ENCODE data around the gene OTOA.
A peak's percentile ranks its signal among the peaks of the same experiment; 100 is the strongest.

OTOA gene

DNA sequence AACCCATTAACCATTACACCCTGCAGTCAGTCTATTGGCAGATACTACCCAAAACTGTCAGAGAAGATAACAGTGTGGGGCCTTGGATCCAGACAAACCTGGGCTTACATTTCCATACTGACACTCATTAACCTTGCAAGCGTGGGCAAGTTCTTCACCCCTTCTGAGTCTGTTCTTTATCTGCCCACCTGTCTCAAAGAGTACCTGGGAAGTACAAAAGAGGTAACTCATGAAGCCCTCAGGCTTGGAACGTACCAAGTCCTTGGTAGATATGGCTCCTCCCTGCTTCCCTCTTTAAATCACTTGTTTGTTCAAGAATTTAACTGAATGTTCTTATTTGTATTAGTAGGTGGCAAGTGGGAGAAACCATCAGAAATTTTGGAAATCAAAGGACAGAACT is 8.9 kb upstream of the OTOA start:
- Histone ChIP-seq H3K27ac (ENCODE audit: low read length) (no peak overlapping the region), H3K4me3 (ENCODE audit: low read depth in 1 of 2, low read length in 2 of 2) (no peak overlapping the region), H4K20me1 (ENCODE audit: insufficient read depth, low read length) (no peaks in the 10 kb centered on the region; the same call in 1 of the 2 replicates), H3K4me2 (ENCODE audit: insufficient read depth, low read length) (no peak overlapping the region), H2AFZ (ENCODE audit: low read depth, low read length) (no peak overlapping the region), H3K9ac (ENCODE audit: low read depth, low read length) (no peak overlapping the region), H3K9me3 (ENCODE audit: insufficient read depth, low read length, severe bottlenecking) (no peaks in the 10 kb centered on the region), H3K36me3 (ENCODE audit: insufficient read depth, low read length) (peaks cover 39% of the 10 kb centered on the region), H3K4me1 (ENCODE audit: insufficient read depth, low read length) (peaks cover 7% of the 10 kb centered on the region; the same call in 1 of the 2 replicates), H3K27me3 (ENCODE audit: insufficient read depth, low read length, poor library complexity) (no peaks in the 10 kb centered on the region), H3K79me2 (ENCODE audit: insufficient read depth, low read length) (peaks cover 4% of the 10 kb centered on the region; the same call in 1 of the 2 replicates)
- no peak for ATAC-seq (ENCODE audit: insufficient read depth, low read depth)
- no peak for DNase-seq
- TF ChIP-seq, protein P1, sequence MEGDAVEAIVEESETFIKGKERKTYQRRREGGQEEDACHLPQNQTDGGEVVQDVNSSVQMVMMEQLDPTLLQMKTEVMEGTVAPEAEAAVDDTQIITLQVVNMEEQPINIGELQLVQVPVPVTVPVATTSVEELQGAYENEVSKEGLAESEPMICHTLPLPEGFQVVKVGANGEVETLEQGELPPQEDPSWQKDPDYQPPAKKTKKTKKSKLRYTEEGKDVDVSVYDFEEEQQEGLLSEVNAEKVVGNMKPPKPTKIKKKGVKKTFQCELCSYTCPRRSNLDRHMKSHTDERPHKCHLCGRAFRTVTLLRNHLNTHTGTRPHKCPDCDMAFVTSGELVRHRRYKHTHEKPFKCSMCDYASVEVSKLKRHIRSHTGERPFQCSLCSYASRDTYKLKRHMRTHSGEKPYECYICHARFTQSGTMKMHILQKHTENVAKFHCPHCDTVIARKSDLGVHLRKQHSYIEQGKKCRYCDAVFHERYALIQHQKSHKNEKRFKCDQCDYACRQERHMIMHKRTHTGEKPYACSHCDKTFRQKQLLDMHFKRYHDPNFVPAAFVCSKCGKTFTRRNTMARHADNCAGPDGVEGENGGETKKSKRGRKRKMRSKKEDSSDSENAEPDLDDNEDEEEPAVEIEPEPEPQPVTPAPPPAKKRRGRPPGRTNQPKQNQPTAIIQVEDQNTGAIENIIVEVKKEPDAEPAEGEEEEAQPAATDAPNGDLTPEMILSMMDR (IDR thresholded peaks at IDR 0.05; ENCODE audit: borderline replicate concordance, extremely low read depth, low read length, poor library complexity, severe bottlenecking) = no peak
- TF ChIP-seq EZH2 (IDR thresholded peaks at IDR 0.05; ENCODE audit: borderline replicate concordance, low read depth, low read length, severe bottlenecking) = no peak

DNA sequence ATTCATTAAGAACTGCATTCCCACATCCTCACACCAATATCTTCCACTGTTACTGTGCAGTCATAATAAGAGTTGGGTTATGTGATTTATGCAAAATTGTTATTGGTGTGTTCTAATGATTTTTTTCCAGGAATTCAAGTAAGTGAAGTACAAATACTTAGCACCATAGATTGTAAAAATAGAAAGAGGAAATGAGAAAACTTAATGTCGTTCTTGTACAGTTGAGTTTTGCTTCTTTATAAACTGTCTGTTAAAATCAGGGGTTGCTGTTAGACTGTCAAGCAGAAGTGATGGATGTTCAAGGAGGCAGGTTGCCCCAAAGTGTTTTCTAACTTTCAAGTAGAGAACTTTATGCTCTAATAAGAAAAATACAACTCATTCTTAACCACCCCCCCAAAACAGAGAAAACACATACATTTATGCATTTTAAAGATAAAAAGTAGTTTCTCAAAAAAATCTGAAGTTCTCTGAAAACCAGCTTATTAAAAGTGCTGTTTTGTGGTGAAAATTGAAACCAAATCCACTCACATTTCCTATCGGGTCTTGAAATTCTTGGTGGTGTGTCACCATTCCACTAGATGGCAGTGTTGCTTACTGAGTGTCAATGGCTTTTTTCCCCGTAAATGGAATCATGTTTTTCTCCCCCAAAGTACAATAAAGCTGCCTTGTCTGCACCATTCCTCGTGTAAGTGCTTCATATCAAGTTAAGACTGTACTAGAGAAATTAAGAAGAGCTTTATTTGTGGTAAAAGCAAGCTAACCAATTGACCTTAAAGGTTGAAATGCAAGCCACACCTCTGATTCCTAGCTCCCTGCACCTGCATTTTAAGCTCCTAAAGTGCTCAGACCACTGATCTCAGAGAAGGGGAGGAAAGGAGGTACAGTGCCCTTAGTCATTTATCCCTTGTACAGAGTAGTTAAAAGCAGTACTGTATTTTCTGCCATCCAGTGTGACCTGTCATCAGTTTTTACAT is 6.7 kb upstream of the OTOA start:
- no peak for TF ChIP-seq EZH2 (IDR thresholded peaks at IDR 0.05; ENCODE audit: borderline replicate concordance, low read depth, low read length, severe bottlenecking)
- TF ChIP-seq, protein P1 (IDR thresholded peaks at IDR 0.05; ENCODE audit: borderline replicate concordance, extremely low read depth, low read length, poor library complexity, severe bottlenecking) = peak; percentile 92
- Histone ChIP-seq H4K20me1 (ENCODE audit: insufficient read depth, low read length) (no peaks in the 10 kb centered on the region; the same call in 1 of the 2 replicates), H3K4me3 (ENCODE audit: low read depth in 1 of 2, low read length in 2 of 2) (no peak overlapping the region), H3K36me3 (ENCODE audit: insufficient read depth, low read length) (peaks cover 39% of the 10 kb centered on the region), H3K27me3 (ENCODE audit: insufficient read depth, low read length, poor library complexity) (no peaks in the 10 kb centered on the region), H3K9ac (ENCODE audit: low read depth, low read length) (no peak overlapping the region), H2AFZ (ENCODE audit: low read depth, low read length) (peak overlapping the region; percentile 27; the same call in 1 of the 2 replicates), H3K79me2 (ENCODE audit: insufficient read depth, low read length) (peaks cover 4% of the 10 kb centered on the region; the same call in 1 of the 2 replicates), H3K4me1 (ENCODE audit: insufficient read depth, low read length) (peaks cover 20% of the 10 kb centered on the region), H3K27ac (ENCODE audit: low read length) (no peak overlapping the region), H3K9me3 (ENCODE audit: insufficient read depth, low read length, severe bottlenecking) (no peaks in the 10 kb centered on the region), H3K4me2 (ENCODE audit: insufficient read depth, low read length) (no peak overlapping the region)
- ATAC-seq (ENCODE audit: insufficient read depth, low read depth) (peak; percentile 59; the same call in 1 of the 3 replicates), DNase-seq (peak; percentile 46)

DNA sequence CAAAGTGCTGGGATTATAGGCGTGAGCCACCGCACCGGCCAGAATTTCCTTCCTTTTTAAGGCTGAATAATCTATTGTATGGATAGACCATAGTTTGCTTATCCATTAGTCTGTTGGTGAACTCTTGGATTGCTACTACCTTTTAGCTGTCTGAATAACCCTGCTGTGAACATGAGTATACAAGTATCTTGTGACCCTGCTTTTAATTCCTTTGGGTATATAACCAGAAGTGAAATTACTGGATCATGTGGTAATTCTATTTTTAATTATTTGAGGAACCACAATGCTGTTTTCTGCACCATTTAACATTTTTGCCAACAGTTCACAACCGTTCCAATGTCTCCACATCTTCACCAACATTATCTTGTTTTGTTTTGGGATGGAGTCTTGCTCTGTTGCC is 4.6 kb upstream of the OTOA start:
- no peak for TF ChIP-seq EZH2 (IDR thresholded peaks at IDR 0.05; ENCODE audit: borderline replicate concordance, low read depth, low read length, severe bottlenecking)
- TF ChIP-seq, protein P1 (IDR thresholded peaks at IDR 0.05; ENCODE audit: borderline replicate concordance, extremely low read depth, low read length, poor library complexity, severe bottlenecking) = no peak
- H3K79me2 ChIP-seq (ENCODE audit: insufficient read depth, low read length) = no peaks in the 10 kb centered on the region
- H3K9ac ChIP-seq (ENCODE audit: low read depth, low read length) = no peak overlapping the region
- no peaks in the 10 kb centered on the region for H3K9me3 ChIP-seq (ENCODE audit: insufficient read depth, low read length, severe bottlenecking)
- ATAC-seq (ENCODE audit: insufficient read depth, low read depth) (no peak), DNase-seq (no peak)
- no peak overlapping the region for H3K4me2 ChIP-seq (ENCODE audit: insufficient read depth, low read length)
- H4K20me1 ChIP-seq (ENCODE audit: insufficient read depth, low read length) = no peaks in the 10 kb centered on the region; the same call in 1 of the 2 replicates
- H3K4me1 ChIP-seq (ENCODE audit: insufficient read depth, low read length) = peaks cover 20% of the 10 kb centered on the region
- H2AFZ ChIP-seq (ENCODE audit: low read depth, low read length) = no peak overlapping the region
- H3K27ac ChIP-seq (ENCODE audit: low read length) = no peak overlapping the region
- no peaks in the 10 kb centered on the region for H3K27me3 ChIP-seq (ENCODE audit: insufficient read depth, low read length, poor library complexity)
- H3K4me3 ChIP-seq (ENCODE audit: low read depth in 1 of 2, low read length in 2 of 2) = no peak overlapping the region
- peaks cover 32% of the 10 kb centered on the region for H3K36me3 ChIP-seq (ENCODE audit: insufficient read depth, low read length)
